ENCODE data around the gene SPAST. TPM values are rescaled to one million over a fixed set of nuclear protein-coding genes. Genes with fewer than 3 reads are reported as not detected.

The SPAST gene
- total and polyA plus RNA-seq, 2 of the 13 experiments (the other 11 are each of a cell fraction or from before 2014, with no cell fraction given), result 11.5 to 40.4 TPM

GRCh38 chr2:32063310-32064020, at the start of gene SPAST (continued):
- TF ChIP-seq CEBPZ (IDR thresholded peaks at IDR 0.05; ENCODE audit: low read length), result no peak
- TF ChIP-seq SNRNP70 (IDR thresholded peaks at IDR 0.05; ENCODE audit: low read depth, low read length), result no peak
- TF ChIP-seq SNAPC2 (CRISPR knock-in tag; IDR thresholded peaks at IDR 0.05), result no peak
- TF ChIP-seq MEIS1 (CRISPR knock-in tag; IDR thresholded peaks at IDR 0.05; ENCODE audit: borderline replicate concordance), result peak; percentile 89; the same call in 1 of the 2 replicates
- TF ChIP-seq TOPORS (CRISPR knock-in tag; IDR thresholded peaks at IDR 0.05), result no peak; the same call in 1 of the 2 replicates
- peak; percentile 96 for TF ChIP-seq ZBTB7B (CRISPR knock-in tag; IDR thresholded peaks at IDR 0.05)
- TF ChIP-seq TFAP4 (IDR thresholded peaks at IDR 0.05; ENCODE audit: borderline replicate concordance, low read depth), result peak; percentile 13
- TF ChIP-seq ZNF275 (CRISPR knock-in tag; IDR thresholded peaks at IDR 0.05; ENCODE audit: borderline replicate concordance), result peak; percentile 91
- peak; percentile 91 for TF ChIP-seq ARID4A (CRISPR knock-in tag; IDR thresholded peaks at IDR 0.05; ENCODE audit: borderline replicate concordance)
- TF ChIP-seq MXD1 (CRISPR knock-in tag; IDR thresholded peaks at IDR 0.05), result peak; percentile 69; the same call in 1 of the 2 replicates
- TF ChIP-seq ZNF773 (CRISPR knock-in tag; IDR thresholded peaks at IDR 0.05; ENCODE audit: borderline replicate concordance), result no peak
- TF ChIP-seq MAFF (IDR thresholded peaks at IDR 0.05; ENCODE audit: low read depth, low read length), result no peak; the same call in 1 of the 2 replicates
- peak; percentile 65 for TF ChIP-seq ZNF317 (CRISPR knock-in tag; IDR thresholded peaks at IDR 0.05)
- peak; percentile 38; the same call in 1 of the 2 replicates for TF ChIP-seq HHEX (CRISPR knock-in tag; IDR thresholded peaks at IDR 0.05)
- TF ChIP-seq E2F1 (CRISPR knock-in tag; IDR thresholded peaks at IDR 0.05), result peak; percentile 82
- TF ChIP-seq EZH2 (conservative IDR thresholded peaks at IDR 0.05; ENCODE audit: low read depth, low read length), result no peak

All from HepG2 (cell line).